LNCAP (cell line): ENCODE results near the gene MN1.

Experiments used
- TF ChIP-seq, protein P1 (sequence below): fragments of 450-650 bp; IDR thresholded peaks from 2 replicates; pipeline ENCODE4 v1.5.1; 2017; ENCODE audit warnings: mild to moderate bottlenecking

Gene MN1

DNA sequence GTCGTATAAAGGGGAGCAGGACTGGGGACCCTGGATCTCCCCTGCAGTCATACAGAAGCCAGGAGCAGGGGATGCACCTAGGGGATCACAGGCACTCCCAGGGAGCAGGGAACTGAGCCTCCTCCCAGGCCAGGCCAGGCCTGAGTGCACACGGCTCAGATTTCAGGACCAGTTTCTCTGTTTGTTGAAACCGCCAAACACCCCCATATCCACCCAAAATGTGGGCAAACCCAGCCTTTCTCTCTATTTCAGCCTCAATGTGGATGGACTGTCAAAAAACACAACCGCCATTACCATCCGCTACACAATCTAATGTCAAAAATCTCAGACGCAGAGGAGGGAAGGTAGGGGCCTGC, 17.5 kb downstream of the MN1 start:
- TF ChIP-seq, protein P1, sequence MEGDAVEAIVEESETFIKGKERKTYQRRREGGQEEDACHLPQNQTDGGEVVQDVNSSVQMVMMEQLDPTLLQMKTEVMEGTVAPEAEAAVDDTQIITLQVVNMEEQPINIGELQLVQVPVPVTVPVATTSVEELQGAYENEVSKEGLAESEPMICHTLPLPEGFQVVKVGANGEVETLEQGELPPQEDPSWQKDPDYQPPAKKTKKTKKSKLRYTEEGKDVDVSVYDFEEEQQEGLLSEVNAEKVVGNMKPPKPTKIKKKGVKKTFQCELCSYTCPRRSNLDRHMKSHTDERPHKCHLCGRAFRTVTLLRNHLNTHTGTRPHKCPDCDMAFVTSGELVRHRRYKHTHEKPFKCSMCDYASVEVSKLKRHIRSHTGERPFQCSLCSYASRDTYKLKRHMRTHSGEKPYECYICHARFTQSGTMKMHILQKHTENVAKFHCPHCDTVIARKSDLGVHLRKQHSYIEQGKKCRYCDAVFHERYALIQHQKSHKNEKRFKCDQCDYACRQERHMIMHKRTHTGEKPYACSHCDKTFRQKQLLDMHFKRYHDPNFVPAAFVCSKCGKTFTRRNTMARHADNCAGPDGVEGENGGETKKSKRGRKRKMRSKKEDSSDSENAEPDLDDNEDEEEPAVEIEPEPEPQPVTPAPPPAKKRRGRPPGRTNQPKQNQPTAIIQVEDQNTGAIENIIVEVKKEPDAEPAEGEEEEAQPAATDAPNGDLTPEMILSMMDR = no peak

DNA sequence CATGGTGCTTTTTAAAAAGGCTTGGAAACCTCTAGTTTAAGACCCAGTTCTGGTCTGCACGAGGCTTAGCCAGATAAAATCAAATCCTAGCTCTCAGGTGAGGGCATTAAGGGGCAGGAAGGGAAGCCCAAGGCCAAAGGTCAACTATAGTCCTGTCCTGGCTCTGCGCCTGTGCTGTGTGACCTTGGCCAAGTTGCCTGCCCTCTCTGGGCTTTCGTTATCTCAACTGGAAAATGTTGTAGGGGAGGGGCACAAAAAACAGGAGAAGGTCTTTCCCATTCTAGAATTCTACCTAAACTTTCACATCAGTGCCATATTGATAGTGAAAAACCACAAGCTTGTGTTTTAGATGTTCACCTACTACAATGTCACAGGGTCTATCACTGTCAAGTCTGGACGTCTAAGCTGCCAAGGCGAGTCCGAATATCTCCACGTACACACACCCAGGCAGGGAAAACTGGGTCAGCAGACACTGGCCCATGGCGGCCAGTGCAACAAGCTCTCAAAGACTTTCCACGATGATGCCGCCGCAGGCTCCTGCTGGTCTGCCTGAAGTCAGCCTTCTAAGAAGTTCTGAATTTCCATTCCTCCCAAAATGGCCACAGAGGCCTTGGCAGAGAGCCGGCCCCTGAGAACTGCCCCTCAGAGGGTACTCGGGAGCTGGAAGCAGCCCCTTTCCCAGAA, 18.0 kb downstream of the MN1 start:
- TF ChIP-seq, protein P1 = no peak

DNA sequence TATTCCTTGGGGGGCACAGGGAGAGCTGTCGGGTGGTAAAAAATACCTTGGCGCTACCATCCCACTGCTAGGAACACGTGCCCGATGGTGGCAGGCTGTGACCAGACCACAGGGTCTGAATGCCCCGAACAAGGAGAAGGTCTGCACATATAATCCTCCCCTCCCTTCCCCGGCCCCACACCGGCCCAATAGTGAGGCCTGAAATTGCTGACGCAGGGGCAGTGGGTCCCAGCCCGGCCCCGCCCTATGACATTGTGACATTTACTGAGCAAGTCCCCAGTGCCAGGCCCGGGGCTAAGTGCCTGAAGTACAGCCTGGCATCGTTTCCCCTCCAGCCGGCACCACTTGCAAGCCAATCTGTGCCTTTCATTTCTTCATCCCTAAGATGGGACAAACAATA, 19.5 kb downstream of the MN1 start:
- TF ChIP-seq, protein P1 = no peak

DNA sequence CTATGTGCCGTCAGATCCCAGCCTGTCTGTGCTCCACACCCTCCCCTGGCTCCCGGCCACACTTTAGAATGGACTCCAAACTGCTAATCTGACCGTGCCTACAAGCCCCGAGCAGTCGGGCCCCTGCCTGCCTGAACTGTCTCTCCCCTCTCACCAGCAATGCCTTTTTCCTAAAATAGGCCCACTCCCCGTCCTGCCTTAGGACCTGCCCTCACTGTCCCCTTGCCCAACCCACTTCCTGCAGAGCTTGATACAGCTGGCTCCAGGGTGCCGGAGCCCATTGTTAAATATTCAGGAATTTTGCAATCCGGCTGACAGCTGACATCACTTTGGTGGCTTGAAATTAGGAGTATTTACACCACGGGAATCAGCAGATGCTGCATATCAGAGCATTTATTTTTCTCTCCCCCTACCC, 21.4 kb downstream of the MN1 start:
- TF ChIP-seq, protein P1 = no peak

DNA sequence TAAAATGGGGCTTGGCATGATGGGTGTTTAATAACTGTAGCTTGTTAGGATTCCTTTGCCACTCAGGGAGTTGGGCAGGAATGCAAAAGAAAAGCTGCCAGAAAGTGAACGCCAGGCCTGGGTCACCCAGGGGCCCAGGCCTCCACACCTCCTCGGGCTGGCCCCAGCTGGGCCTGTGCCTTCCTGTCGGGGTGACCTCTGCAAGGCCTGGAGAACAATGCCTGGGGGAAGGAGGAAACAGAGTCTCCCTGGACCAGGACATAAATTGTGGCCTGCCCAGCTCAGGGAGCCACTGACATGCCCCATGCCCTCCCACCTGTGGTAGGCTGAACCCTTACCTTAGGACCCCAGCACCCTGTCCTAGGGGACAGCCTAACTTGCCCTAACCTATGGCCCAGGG, 21.9 kb downstream of the MN1 start:
- TF ChIP-seq, protein P1 = no peak

DNA sequence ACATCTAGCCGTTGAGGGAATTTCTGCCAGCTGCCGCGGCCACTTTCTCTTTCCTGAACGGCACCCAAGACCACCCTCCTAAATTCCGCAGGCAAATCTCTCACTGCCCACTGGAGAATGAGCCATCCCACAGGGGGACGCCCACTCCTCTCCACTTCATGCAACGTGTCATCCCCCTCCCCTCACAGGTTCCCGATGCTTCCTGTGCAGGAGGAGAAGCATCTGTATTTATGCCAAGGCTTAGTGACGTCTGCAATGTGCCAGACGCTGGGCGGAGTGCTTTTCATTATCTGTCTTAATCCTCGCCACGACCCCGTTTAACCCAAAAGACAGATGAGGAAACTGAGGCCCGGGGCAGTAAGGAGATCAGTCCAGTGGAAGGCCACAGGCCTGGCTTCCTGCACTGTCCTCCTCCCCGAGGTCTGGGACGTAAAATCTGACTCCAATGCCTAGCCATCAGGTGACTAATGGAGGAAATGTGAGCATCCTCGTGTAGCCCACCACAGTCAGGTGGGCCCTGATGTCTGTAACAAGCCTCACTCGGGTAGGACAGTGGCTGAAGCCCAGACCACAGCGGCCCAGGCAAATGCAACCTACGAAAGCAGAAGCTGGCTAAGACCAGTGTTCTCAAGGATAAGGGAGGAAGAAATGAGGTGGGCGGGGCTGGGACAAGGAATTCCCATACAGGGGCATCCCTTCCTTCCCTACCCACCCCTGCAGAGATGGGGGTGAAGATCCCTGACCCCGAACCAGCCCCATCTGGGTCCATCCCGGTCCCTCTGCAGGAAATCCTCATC, 23.1 kb downstream of the MN1 start:
- TF ChIP-seq, protein P1 = no peak

DNA sequence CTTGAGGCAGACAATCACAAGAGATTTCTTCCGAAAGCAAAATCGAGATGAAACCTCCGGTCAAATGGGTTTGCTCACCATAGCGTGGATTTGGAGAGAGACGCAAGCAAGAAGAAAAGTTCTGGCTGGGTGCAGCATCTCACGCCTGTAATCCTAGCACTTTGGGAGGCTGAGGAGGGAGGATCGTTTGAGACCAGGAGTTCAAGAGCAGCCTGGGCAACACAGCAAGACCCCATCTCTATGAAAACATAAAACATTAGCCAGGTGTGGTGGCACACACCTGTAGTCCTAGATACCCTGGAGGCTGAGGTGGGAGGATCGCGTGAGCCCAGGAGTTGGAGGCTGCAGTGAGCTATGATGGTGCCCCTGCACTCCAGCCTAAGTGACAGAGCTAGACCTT, 24.4 kb downstream of the MN1 start:
- TF ChIP-seq, protein P1 = no peak
